ENCODE measurements around the gene AUTS2.

AUTS2 gene

DNA sequence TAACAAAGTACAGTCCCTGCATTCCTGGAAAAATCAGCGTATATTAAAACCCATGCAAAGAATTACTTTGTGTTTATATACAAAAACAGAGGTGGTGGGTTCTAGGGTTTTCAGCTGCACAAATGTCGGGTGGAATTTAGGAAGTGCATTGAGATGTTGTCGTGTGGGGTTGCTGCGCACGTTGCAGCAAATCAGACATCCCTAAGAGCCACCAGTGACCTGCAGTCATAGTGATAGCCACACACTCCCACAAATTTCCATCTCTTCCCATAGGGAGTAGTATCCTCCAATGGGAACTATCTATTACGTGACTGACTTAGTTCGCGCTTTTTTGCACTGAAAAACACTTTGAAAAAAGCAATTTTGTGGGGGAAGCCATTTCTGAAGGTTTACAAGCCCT is 1158.5 kb downstream of the AUTS2 start:
- CTCF ChIA-PET = no interaction called here
- TF ChIP-seq ZNF555 (tag by site-specific recombination; conservative IDR thresholded peaks at IDR 0.05) = no peak
- TF ChIP-seq ZNF473 (tag by site-specific recombination; IDR thresholded peaks at IDR 0.05) = no peak
- no peak for TF ChIP-seq ZNF221 (tag by site-specific recombination; IDR thresholded peaks at IDR 0.05; ENCODE audit: borderline replicate concordance)
- TF ChIP-seq IKZF3 (tag by site-specific recombination; IDR thresholded peaks at IDR 0.05) = 0 out of 2 replicates have a peak, but pooled peaks have one; percentile 14
- no peak for TF ChIP-seq ELK4 (IDR thresholded peaks at IDR 0.05; ENCODE audit: borderline replicate concordance, low read depth, low read length)
- no peak for TF ChIP-seq KLF10 (tag by site-specific recombination; IDR thresholded peaks at IDR 0.05)

GRCh38 chr7:70758646-70759045 is 1160.4 kb downstream of the AUTS2 start:
- ChIA-PET POLR2A (no interaction called here), CTCF (interaction anchor here (1.0 kb wide), 1 partner anchor 15 kb away, joined by 5 read pairs; no protein-coding TSS in a partner anchor)
- H3K4me1 ChIP-seq (ENCODE audit: control insufficient read depth, insufficient read depth, low read length) = 0 out of 2 replicates have a peak, but pooled peaks cover 2% of the 10 kb centered on the region

More for the DNA sequence above, 1158.5 kb downstream of the AUTS2 start:
- H3K36me3 ChIP-seq (ENCODE audit: control insufficient read depth in 2 of 2, insufficient read depth in 1 of 2, low read length in 2 of 2) = no peaks in the 10 kb centered on the region; a peak in 1 of 3 replicates
- POLR2A ChIA-PET = no interaction called here
- H3K9me3 ChIP-seq (ENCODE audit: control insufficient read depth, insufficient read depth, low read depth, low read length) = no peaks in the 10 kb centered on the region
- H3K27ac ChIP-seq (ENCODE audit: extremely low read depth, low read depth, low read length) = no peak overlapping the region
- 0 out of 2 replicates have a peak, but pooled peaks cover 10% of the 10 kb centered on the region for H3K4me1 ChIP-seq (ENCODE audit: control insufficient read depth, insufficient read depth, low read length)
- H3K4me3 ChIP-seq (ENCODE audit: low read depth, low read length) = no peak overlapping the region

DNA sequence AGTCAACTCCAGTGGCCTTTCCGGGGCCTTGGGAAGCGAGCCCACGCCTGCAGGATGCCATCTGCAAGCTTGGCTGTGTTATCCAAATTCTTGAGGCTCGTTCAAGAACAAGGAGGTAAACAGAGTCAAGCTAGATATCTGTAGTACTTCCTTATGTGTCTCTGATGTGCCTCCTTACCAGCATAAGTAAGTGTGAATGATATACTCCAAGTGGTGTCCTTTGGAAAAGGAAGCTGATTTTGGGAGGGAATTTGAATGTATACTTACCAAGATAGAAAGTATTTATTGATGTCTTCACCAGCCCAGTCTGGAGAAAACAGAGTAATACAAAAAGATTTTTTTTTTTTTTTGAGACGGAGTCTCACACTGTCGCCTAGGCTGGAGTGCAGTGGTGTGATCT is 1161.4 kb downstream of the AUTS2 start:
- Histone ChIP-seq H3K4me1 (ENCODE audit: control insufficient read depth, insufficient read depth, low read length) (0 out of 2 replicates have a peak, but pooled peaks cover 2% of the 10 kb centered on the region), H3K27ac (ENCODE audit: extremely low read depth, low read depth, low read length) (no peak overlapping the region), H3K36me3 (ENCODE audit: control insufficient read depth in 2 of 2, insufficient read depth in 1 of 2, low read length in 2 of 2) (peaks cover 0 to 6% of the 10 kb centered on the region in 2 experiments; a peak in 2 of 3 replicates), H3K4me3 (ENCODE audit: low read depth, low read length) (no peak overlapping the region), H3K9me3 (ENCODE audit: control insufficient read depth, insufficient read depth, low read depth, low read length) (no peaks in the 10 kb centered on the region)
- POLR2A ChIA-PET = no interaction called here
- TF ChIP-seq ZNF391 (tag by site-specific recombination; IDR thresholded peaks at IDR 0.05; ENCODE audit: borderline replicate concordance, low read depth) (no peak), ZNF677 (tag by site-specific recombination; IDR thresholded peaks at IDR 0.05) (no peak), HOXA7 (CRISPR knock-in tag; IDR thresholded peaks at IDR 0.05; ENCODE audit: borderline replicate concordance) (no peak), ELK4 (IDR thresholded peaks at IDR 0.05; ENCODE audit: borderline replicate concordance, low read depth, low read length) (no peak), ZNF76 (tag by site-specific recombination; IDR thresholded peaks at IDR 0.05; ENCODE audit: borderline replicate concordance, low read depth) (no peak), ZNF624 (tag by site-specific recombination; IDR thresholded peaks at IDR 0.05) (no peak), ZNF121 (tag by site-specific recombination; IDR thresholded peaks at IDR 0.05) (no peak), FEZF1 (tag by site-specific recombination; IDR thresholded peaks at IDR 0.05) (no peak), ZSCAN18 (tag by site-specific recombination; IDR thresholded peaks at IDR 0.05) (no peak), ZNF146 (tag by site-specific recombination; IDR thresholded peaks at IDR 0.05) (no peak), ZNF366 (tag by site-specific recombination; conservative IDR thresholded peaks at IDR 0.05) (no peak), YY2 (tag by site-specific recombination; IDR thresholded peaks at IDR 0.05) (no peak)
- TF ChIP-seq, protein P1, sequence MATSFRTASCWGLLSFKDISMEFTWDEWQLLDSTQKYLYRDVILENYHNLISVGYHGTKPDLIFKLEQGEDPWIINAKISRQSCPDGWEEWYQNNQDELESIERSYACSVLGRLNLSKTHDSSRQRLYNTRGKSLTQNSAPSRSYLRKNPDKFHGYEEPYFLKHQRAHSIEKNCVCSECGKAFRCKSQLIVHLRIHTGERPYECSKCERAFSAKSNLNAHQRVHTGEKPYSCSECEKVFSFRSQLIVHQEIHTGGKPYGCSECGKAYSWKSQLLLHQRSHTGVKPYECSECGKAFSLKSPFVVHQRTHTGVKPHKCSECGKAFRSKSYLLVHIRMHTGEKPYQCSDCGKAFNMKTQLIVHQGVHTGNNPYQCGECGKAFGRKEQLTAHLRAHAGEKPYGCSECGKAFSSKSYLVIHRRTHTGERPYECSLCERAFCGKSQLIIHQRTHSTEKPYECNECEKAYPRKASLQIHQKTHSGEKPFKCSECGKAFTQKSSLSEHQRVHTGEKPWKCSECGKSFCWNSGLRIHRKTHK (tag by site-specific recombination; IDR thresholded peaks at IDR 0.05) = no peak
- TF ChIP-seq, protein P2, sequence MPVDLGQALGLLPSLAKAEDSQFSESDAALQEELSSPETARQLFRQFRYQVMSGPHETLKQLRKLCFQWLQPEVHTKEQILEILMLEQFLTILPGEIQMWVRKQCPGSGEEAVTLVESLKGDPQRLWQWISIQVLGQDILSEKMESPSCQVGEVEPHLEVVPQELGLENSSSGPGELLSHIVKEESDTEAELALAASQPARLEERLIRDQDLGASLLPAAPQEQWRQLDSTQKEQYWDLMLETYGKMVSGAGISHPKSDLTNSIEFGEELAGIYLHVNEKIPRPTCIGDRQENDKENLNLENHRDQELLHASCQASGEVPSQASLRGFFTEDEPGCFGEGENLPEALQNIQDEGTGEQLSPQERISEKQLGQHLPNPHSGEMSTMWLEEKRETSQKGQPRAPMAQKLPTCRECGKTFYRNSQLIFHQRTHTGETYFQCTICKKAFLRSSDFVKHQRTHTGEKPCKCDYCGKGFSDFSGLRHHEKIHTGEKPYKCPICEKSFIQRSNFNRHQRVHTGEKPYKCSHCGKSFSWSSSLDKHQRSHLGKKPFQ (tag by site-specific recombination; IDR thresholded peaks at IDR 0.05) = no peak
- TF ChIP-seq, protein P3, sequence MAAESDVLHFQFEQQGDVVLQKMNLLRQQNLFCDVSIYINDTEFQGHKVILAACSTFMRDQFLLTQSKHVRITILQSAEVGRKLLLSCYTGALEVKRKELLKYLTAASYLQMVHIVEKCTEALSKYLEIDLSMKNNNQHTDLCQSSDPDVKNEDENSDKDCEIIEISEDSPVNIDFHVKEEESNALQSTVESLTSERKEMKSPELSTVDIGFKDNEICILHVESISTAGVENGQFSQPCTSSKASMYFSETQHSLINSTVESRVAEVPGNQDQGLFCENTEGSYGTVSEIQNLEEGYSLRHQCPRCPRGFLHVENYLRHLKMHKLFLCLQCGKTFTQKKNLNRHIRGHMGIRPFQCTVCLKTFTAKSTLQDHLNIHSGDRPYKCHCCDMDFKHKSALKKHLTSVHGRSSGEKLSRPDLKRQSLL (tag by site-specific recombination; IDR thresholded peaks at IDR 0.05) = no peak
- CTCF ChIA-PET = interaction anchor here (0.7 to 1.0 kb wide), 2 partner anchors 14 to 387 kb away, joined by 3 to 5 read pairs; no protein-coding TSS in a partner anchor

More at GRCh38 chr7:70758646-70759045, 1160.4 kb downstream of the AUTS2 start:
- TF ChIP-seq ZNF146 (tag by site-specific recombination; IDR thresholded peaks at IDR 0.05) (no peak), ZNF239 (tag by site-specific recombination; IDR thresholded peaks at IDR 0.05) (no peak)
- no peaks in the 10 kb centered on the region for H3K9me3 ChIP-seq (ENCODE audit: control insufficient read depth, insufficient read depth, low read depth, low read length)
- H3K36me3 ChIP-seq (ENCODE audit: control insufficient read depth in 2 of 2, insufficient read depth in 1 of 2, low read length in 2 of 2) = peaks cover 0 to 3% of the 10 kb centered on the region in 2 experiments; a peak in 2 of 3 replicates
- no peak overlapping the region for H3K4me3 ChIP-seq (ENCODE audit: low read depth, low read length)
- no peak overlapping the region for H3K27ac ChIP-seq (ENCODE audit: extremely low read depth, low read depth, low read length)
